Measurements from ENCODE around the gene ZBP1.

The ZBP1 gene

GRCh38 chr20:57620274-57620990 lies at the start of gene ZBP1:
ZBP1 (minus strand) TSS chr20:57620426; CDS start chr20:57620295, 131 bp downstream.
- no peaks in the 10 kb centered on the region for H3K9me3 ChIP-seq (ENCODE audit: severe bottlenecking)
- no peaks in the 10 kb centered on the region for H3K36me3 ChIP-seq
- H3K27me3 ChIP-seq (ENCODE audit: insufficient read depth, low read depth, severe bottlenecking), result no peaks in the 10 kb centered on the region
- H3K4me3 ChIP-seq (ENCODE audit: low read depth, low read length), result no peak within 1 kb of the TSS
- H3K27ac ChIP-seq, result no peak within 1 kb of the TSS
- no peak for DNase-seq
- no peak for TF ChIP-seq CTCF (IDR thresholded peaks at IDR 0.05; ENCODE audit: low read depth, low read length)

GRCh38 chr20:57669632-57670031 lies 49.4 kb upstream of the ZBP1 start:
- H3K27ac ChIP-seq, result no peak overlapping the region
- no peak overlapping the region for H3K4me3 ChIP-seq (ENCODE audit: low read depth, low read length)
- no peaks in the 10 kb centered on the region for H3K9me3 ChIP-seq (ENCODE audit: severe bottlenecking)
- no peak for DNase-seq
- no peak for TF ChIP-seq CTCF (IDR thresholded peaks at IDR 0.05; ENCODE audit: low read depth, low read length)
- H3K27me3 ChIP-seq (ENCODE audit: insufficient read depth, low read depth, severe bottlenecking), result no peaks in the 10 kb centered on the region
- H3K36me3 ChIP-seq, result no peaks in the 10 kb centered on the region; the same call in 1 of the 2 replicates

GRCh38 chr20:57667924-57668782 lies 47.9 kb upstream of the ZBP1 start:
- no peaks in the 10 kb centered on the region for H3K9me3 ChIP-seq (ENCODE audit: severe bottlenecking)
- H3K4me3 ChIP-seq (ENCODE audit: low read depth, low read length), result no peak overlapping the region
- H3K27me3 ChIP-seq (ENCODE audit: insufficient read depth, low read depth, severe bottlenecking), result no peaks in the 10 kb centered on the region
- no peak for TF ChIP-seq CTCF (IDR thresholded peaks at IDR 0.05; ENCODE audit: low read depth, low read length)
- DNase-seq, result no peak
- no peak overlapping the region for H3K27ac ChIP-seq
- H3K36me3 ChIP-seq, result no peaks in the 10 kb centered on the region; the same call in 1 of the 2 replicates

GRCh38 chr20:57667388-57667787 lies 47.2 kb upstream of the ZBP1 start:
- Histone ChIP-seq H3K27me3 (ENCODE audit: insufficient read depth, low read depth, severe bottlenecking) (no peaks in the 10 kb centered on the region), H3K27ac (no peak overlapping the region)
- no peak for TF ChIP-seq CTCF (IDR thresholded peaks at IDR 0.05; ENCODE audit: low read depth, low read length)

GRCh38 chr20:57666834-57667157 lies 46.6 kb upstream of the ZBP1 start:
- no peak for DNase-seq
- TF ChIP-seq CTCF (IDR thresholded peaks at IDR 0.05; ENCODE audit: low read depth, low read length), result no peak
- Histone ChIP-seq H3K27ac (no peak overlapping the region), H3K27me3 (ENCODE audit: insufficient read depth, low read depth, severe bottlenecking) (no peaks in the 10 kb centered on the region), H3K36me3 (no peaks in the 10 kb centered on the region; the same call in 1 of the 2 replicates), H3K4me3 (ENCODE audit: low read depth, low read length) (no peak overlapping the region), H3K9me3 (ENCODE audit: severe bottlenecking) (no peaks in the 10 kb centered on the region)

More at GRCh38 chr20:57667388-57667787, 47.2 kb upstream of the ZBP1 start:
- no peak overlapping the region for H3K4me3 ChIP-seq (ENCODE audit: low read depth, low read length)
- no peaks in the 10 kb centered on the region; the same call in 1 of the 2 replicates for H3K36me3 ChIP-seq
- H3K9me3 ChIP-seq (ENCODE audit: severe bottlenecking), result no peaks in the 10 kb centered on the region
- no peak for DNase-seq
